ENCODE measurements around the gene SRRM4. TPM values are rescaled to one million over a fixed set of nuclear protein-coding genes. Genes with fewer than 3 reads are reported as not detected.

Gene SRRM4
- total RNA-seq, 1 experiment from 2014 or later: 0.96 TPM

DNA sequence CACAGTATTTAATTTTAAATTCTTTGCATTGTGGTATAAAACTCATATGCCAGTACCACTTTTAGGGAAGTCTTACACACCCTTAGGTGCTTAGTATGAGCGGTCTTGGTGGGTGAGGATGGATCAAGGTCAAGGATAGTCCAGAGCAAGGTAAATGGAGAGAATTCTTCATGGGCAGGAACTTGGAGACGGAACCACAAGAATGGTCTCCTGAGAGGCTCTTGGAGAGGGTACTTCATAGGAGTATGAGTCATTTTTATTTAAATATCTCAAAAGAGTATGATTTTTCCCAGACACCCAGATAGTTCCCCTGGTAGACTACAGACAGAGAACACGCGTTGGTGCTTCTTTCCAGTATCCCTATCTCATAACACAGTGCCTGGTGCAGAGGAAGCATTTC is 219.3 kb downstream of the SRRM4 start:
- H3K4me1 Mint-ChIP-seq: peaks cover 50% of the 10 kb centered on the region
- DNase-seq (ENCODE audit: low spot score) (no peak), ATAC-seq (no peak)
- H3K27me3 Mint-ChIP-seq (ENCODE audit: low read depth): no peaks in the 10 kb centered on the region; the same call in 1 of the 2 replicates
- ChIA-PET CTCF (no interaction called here), POLR2A (no interaction called here)
- H3K4me3 Mint-ChIP-seq: no peak overlapping the region
- no peak overlapping the region for H3K27ac Mint-ChIP-seq
- H3K9me3 Mint-ChIP-seq: no peaks in the 10 kb centered on the region
- TF ChIP-seq ZSCAN18 (CRISPR knock-in tag; IDR thresholded peaks at IDR 0.05): no peak
- TF ChIP-seq TEAD4 (CRISPR knock-in tag; IDR thresholded peaks at IDR 0.05): no peak
- TF ChIP-seq MYBL2 (CRISPR knock-in tag; IDR thresholded peaks at IDR 0.05): no peak
- no peak for TF ChIP-seq E2F1 (CRISPR knock-in tag; IDR thresholded peaks at IDR 0.05)
- TF ChIP-seq, protein P1, sequence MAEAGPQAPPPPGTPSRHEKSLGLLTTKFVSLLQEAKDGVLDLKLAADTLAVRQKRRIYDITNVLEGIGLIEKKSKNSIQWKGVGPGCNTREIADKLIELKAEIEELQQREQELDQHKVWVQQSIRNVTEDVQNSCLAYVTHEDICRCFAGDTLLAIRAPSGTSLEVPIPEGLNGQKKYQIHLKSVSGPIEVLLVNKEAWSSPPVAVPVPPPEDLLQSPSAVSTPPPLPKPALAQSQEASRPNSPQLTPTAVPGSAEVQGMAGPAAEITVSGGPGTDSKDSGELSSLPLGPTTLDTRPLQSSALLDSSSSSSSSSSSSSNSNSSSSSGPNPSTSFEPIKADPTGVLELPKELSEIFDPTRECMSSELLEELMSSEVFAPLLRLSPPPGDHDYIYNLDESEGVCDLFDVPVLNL (CRISPR knock-in tag; IDR thresholded peaks at IDR 0.05; ENCODE audit: borderline replicate concordance, low read depth): no peak
- TF ChIP-seq PRRX2 (CRISPR knock-in tag; IDR thresholded peaks at IDR 0.05): no peak
- TF ChIP-seq, protein P2, sequence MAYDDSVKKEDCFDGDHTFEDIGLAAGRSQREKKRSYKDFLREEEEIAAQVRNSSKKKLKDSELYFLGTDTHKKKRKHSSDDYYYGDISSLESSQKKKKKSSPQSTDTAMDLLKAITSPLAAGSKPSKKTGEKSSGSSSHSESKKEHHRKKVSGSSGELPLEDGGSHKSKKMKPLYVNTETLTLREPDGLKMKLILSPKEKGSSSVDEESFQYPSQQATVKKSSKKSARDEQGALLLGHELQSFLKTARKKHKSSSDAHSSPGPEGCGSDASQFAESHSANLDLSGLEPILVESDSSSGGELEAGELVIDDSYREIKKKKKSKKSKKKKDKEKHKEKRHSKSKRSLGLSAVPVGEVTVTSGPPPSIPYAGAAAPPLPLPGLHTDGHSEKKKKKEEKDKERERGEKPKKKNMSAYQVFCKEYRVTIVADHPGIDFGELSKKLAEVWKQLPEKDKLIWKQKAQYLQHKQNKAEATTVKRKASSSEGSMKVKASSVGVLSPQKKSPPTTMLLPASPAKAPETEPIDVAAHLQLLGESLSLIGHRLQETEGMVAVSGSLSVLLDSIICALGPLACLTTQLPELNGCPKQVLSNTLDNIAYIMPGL (CRISPR knock-in tag; IDR thresholded peaks at IDR 0.05): no peak
- no peaks in the 10 kb centered on the region for H3K36me3 Mint-ChIP-seq

GRCh38 chr12:119201789-119202543 is 220.6 kb downstream of the SRRM4 start:
- CTCF ChIA-PET: interaction anchor here (0.6 to 1.9 kb wide), 6 partner anchors 16 to 664 kb away, joined by 3 to 7 read pairs (median 3); no protein-coding TSS in a partner anchor
- ATAC-seq (peak; percentile 56), DNase-seq (ENCODE audit: low spot score) (peak; percentile 27)
- no peaks in the 10 kb centered on the region; the same call in 1 of the 2 replicates for H3K27me3 Mint-ChIP-seq (ENCODE audit: low read depth)
- TF ChIP-seq NR1H2 (CRISPR knock-in tag; IDR thresholded peaks at IDR 0.05): no peak
- TF ChIP-seq ZNF423 (CRISPR knock-in tag; IDR thresholded peaks at IDR 0.05): peak; percentile 60
- H3K9me3 Mint-ChIP-seq: no peaks in the 10 kb centered on the region
- H3K4me1 Mint-ChIP-seq: peaks cover 59% of the 10 kb centered on the region
- POLR2A ChIA-PET: interaction anchor here (1.2 kb wide), 1 partner anchor 48 kb away, joined by 4 read pairs; no protein-coding TSS in a partner anchor
- H3K27ac Mint-ChIP-seq: no peak overlapping the region; the same call in 1 of the 2 replicates
- no peak overlapping the region for H3K4me3 Mint-ChIP-seq
- H3K36me3 Mint-ChIP-seq: no peaks in the 10 kb centered on the region

DNA sequence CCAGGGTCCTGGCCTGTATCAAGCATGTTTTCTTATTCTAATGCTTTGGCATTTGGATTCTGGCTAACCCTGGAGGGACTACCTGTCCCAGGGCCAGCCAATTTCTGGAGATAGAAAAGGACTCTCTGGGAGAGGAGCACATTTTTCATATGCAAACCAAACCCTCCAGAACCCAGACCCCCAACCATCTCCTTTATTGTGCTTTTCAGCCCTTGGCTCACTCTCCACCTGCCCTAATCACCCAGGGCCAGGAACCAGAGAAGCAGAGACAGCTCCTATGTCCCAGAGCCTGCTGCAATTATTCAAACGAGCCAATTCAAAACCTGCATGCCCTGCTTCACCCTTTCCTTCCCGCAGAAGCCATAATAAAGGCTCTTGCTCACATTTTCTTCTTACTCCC is 221.2 kb downstream of the SRRM4 start:
- H3K36me3 Mint-ChIP-seq: no peaks in the 10 kb centered on the region
- no peaks in the 10 kb centered on the region for H3K9me3 Mint-ChIP-seq
- ATAC-seq (peak; percentile 73), DNase-seq (ENCODE audit: low spot score) (no peak)
- TF ChIP-seq ZNF423 (CRISPR knock-in tag; IDR thresholded peaks at IDR 0.05) (peak; percentile 32; the same call in 1 of the 2 replicates), ERG (CRISPR knock-in tag; IDR thresholded peaks at IDR 0.05) (no peak)
- TF ChIP-seq, protein P3, sequence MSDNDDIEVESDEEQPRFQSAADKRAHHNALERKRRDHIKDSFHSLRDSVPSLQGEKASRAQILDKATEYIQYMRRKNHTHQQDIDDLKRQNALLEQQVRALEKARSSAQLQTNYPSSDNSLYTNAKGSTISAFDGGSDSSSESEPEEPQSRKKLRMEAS (CRISPR knock-in tag; IDR thresholded peaks at IDR 0.05): 0 out of 2 replicates have a peak, but pooled peaks have one; percentile 37
- POLR2A ChIA-PET: interaction anchor here (1.2 kb wide), 1 partner anchor 48 kb away, joined by 4 read pairs; no protein-coding TSS in a partner anchor
- CTCF ChIA-PET: interaction anchor here (0.6 to 1.9 kb wide), 7 partner anchors 16 to 665 kb away, joined by 3 to 7 read pairs (median 3); no protein-coding TSS in a partner anchor
- peak overlapping the region; percentile 92 for H3K27ac Mint-ChIP-seq
- H3K4me1 Mint-ChIP-seq: peaks cover 64% of the 10 kb centered on the region
- no peak overlapping the region for H3K4me3 Mint-ChIP-seq
- no peaks in the 10 kb centered on the region; the same call in 1 of the 2 replicates for H3K27me3 Mint-ChIP-seq (ENCODE audit: low read depth)

Data from WTC11 (cell line).